Measurements from ENCODE around the gene TF. TPM values are rescaled to one million over a fixed set of nuclear protein-coding genes. Genes with fewer than 3 reads are reported as not detected.

Gene TF
- total and polyA plus RNA-seq, 2 of the 8 experiments (the other 6 are each of a cell fraction or from before 2014, with no cell fraction given): 0.02 to 0.26 TPM

GRCh38 chr3:133701435-133702358, 44.5 kb upstream of the TF start:
- no peak overlapping the region for H3K18ac ChIP-seq (ENCODE audit: extremely low read depth, low read length)
- no peak overlapping the region for H3K4me3 ChIP-seq (ENCODE audit: extremely low read depth in 1 of 4, insufficient read depth in 2 of 4, low read depth in 3 of 4, low read length in 4 of 4)
- no peak overlapping the region for H2BK20ac ChIP-seq (ENCODE audit: low read length)
- H4K20me1 ChIP-seq (replicated peaks in 1 of 2; ENCODE audit: control insufficient read depth in 1 of 2, insufficient read depth in 2 of 2, low read length in 2 of 2): no peaks in the 10 kb centered on the region
- no peak for FAIRE-seq
- no peak overlapping the region for H2BK120ac ChIP-seq (replicated peaks; ENCODE audit: low read depth, low read length)
- no peak overlapping the region for H3K14ac ChIP-seq (ENCODE audit: insufficient read length)
- WGBS, 2 experiments (ENCODE audit: extremely low coverage in 1 of 2, insufficient coverage in 1 of 2, insufficient read length in 1 of 2, insufficient replicate concordance in 2 of 2, low coverage in 1 of 2, low lambda C conversion rate in 2 of 2, missing lambda C conversion rate in 1 of 2): 94% methylated on average over 7 of the region's 7 CpGs; no CpG with 5 or more reads in 1 of the 2 experiments
- H3K23ac ChIP-seq (ENCODE audit: insufficient read length): no peak overlapping the region
- CTCF ChIA-PET (ENCODE audit: partially characterized antibody): interaction anchor here (1.4 kb wide), 2 partner anchors 10 kb away, joined by 3 read pairs; no protein-coding TSS in a partner anchor
- H3K27me3 ChIP-seq (replicated peaks in 1 of 4; ENCODE audit: control insufficient read depth in 3 of 4, extremely low read depth in 1 of 4, insufficient read depth in 3 of 4, low read length in 3 of 4): no peaks in the 10 kb centered on the region; a peak in 1 of 7 replicates
- no peak overlapping the region for H4K91ac ChIP-seq (replicated peaks; ENCODE audit: insufficient read length, low read length)
- no peaks in the 10 kb centered on the region for H3K79me1 ChIP-seq (ENCODE audit: low read depth, low read length)
- H3K4ac ChIP-seq (replicated peaks; ENCODE audit: insufficient read length, low read depth, low read length): no peak overlapping the region
- no peak overlapping the region for H2BK12ac ChIP-seq (ENCODE audit: low read depth, low read length)
- no peaks in the 10 kb centered on the region for H3K23me2 ChIP-seq (ENCODE audit: low read depth, low read length)
- H2AK5ac ChIP-seq (ENCODE audit: low read depth, low read length): no peak overlapping the region
- H3K27ac ChIP-seq (ENCODE audit: low read depth, low read length): no peak overlapping the region
- no peak overlapping the region for H4K8ac ChIP-seq (ENCODE audit: extremely low read depth, insufficient read depth, low read length)
- DNase-seq (ENCODE audit: low read depth in 1 of 2, low spot score in 2 of 2): no peak
- H4K5ac ChIP-seq (ENCODE audit: insufficient read length, low read depth, low read length): no peak overlapping the region
- no peaks in the 10 kb centered on the region for H3K9me3 ChIP-seq (ENCODE audit: insufficient read depth in 2 of 2, low read depth in 1 of 2, low read length in 1 of 2)
- no peak overlapping the region for H3K4me2 ChIP-seq (ENCODE audit: insufficient read depth in 1 of 2, low read depth in 2 of 2, low read length in 2 of 2)
- no peaks in the 10 kb centered on the region for H3K79me2 ChIP-seq (ENCODE audit: control insufficient read depth in 1 of 2, insufficient read depth in 2 of 2, low read length in 2 of 2)
- H3K4me1 ChIP-seq (replicated peaks in 1 of 4; ENCODE audit: control insufficient read depth in 3 of 4, insufficient read depth in 4 of 4, low read length in 3 of 4): no peaks in the 10 kb centered on the region
- H2AFZ ChIP-seq (ENCODE audit: low read length): no peak overlapping the region
- H2BK5ac ChIP-seq (ENCODE audit: low read depth, low read length): no peak overlapping the region
- H3K36me3 ChIP-seq (ENCODE audit: control insufficient read depth in 2 of 4, insufficient read depth in 4 of 4, low read length in 3 of 4): no peaks in the 10 kb centered on the region
- H3K9ac ChIP-seq (replicated peaks in 1 of 4; ENCODE audit: extremely low read depth in 1 of 4, low read depth in 3 of 4, low read length in 3 of 4): no peak overlapping the region
- POLR2A ChIA-PET (ENCODE audit: partially characterized antibody): no interaction called here
- no peak overlapping the region for H2BK15ac ChIP-seq (ENCODE audit: low read length)
- H3K56ac ChIP-seq (replicated peaks; ENCODE audit: insufficient read length, low read depth, low read length): no peak overlapping the region
- TF ChIP-seq NANOG (IDR thresholded peaks at IDR 0.05; ENCODE audit: insufficient read depth, low read depth, low read length, poor library complexity, severe bottlenecking) (no peak), SIN3A (conservative IDR thresholded peaks at IDR 0.05 in 1 of 2, IDR thresholded peaks at IDR 0.05 in 1 of 2; ENCODE audit: low read depth in 1 of 2, low read length in 2 of 2) (no peak), PHF8 (conservative IDR thresholded peaks at IDR 0.05; ENCODE audit: low read depth, low read length) (no peak), MAFK (IDR thresholded peaks at IDR 0.05; ENCODE audit: low read depth, low read length) (no peak), CREB1 (IDR thresholded peaks at IDR 0.05) (no peak), BCL11A (IDR thresholded peaks at IDR 0.05; ENCODE audit: low read depth in 2 of 2, low read length in 2 of 2) (no peak), RFX5 (IDR thresholded peaks at IDR 0.05; ENCODE audit: borderline replicate concordance, low read depth, low read length) (no peak), ATF3 (IDR thresholded peaks at IDR 0.05; ENCODE audit: insufficient read depth, low read depth, low read length) (no peak), EZH2 (IDR thresholded peaks at IDR 0.05; ENCODE audit: low read depth, low read length, severe bottlenecking) (no peak), ZNF274 (IDR thresholded peaks at IDR 0.05; ENCODE audit: borderline replicate concordance, extremely low read depth, low read length) (no peak), RBBP5 (IDR thresholded peaks at IDR 0.05; ENCODE audit: borderline replicate concordance, low read depth, low read length) (no peak)
